Measurements from ENCODE around the gene KANSL3. TPM values are rescaled to one million over a fixed set of nuclear protein-coding genes. Genes with fewer than 3 reads are reported as not detected.

KANSL3 gene
- total and polyA plus RNA-seq, 9 of the 15 experiments (the other 6 are each of a cell fraction or from before 2014, with no cell fraction given), result 11.3 to 43.7 (median 27.9) TPM

DNA sequence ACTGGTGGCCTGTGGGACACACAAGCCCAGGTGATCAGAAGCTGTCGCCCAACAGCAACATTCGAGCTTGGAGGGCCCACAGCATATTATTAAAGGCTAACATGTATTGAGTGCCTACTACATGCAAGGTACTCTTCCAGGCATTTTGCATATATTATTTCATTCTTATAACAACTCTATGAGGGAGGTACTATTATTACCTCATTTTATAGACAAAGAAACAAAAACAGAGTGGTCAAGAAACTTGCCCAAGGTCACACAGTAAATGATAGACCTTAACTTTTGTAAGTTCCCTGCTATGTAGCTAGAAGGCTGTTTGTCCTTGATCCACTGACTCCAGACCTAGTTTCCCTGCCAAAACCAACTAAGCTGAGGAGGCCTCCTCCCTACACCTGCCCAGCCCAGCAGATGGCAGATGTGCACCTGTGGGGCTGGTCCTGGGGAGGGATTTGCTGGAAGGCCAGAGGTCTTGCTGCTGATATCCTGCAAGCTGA is 35.7 kb downstream of the KANSL3 start:
- no peaks in the 10 kb centered on the region for H3K9me3 ChIP-seq (replicated peaks; ENCODE audit: control insufficient read depth, insufficient read depth, low read depth, low read length)
- no peak for FAIRE-seq
- no peak overlapping the region for H2AFZ ChIP-seq (ENCODE audit: low read depth, low read length)
- no peaks in the 10 kb centered on the region for H3K9me1 ChIP-seq (ENCODE audit: control insufficient read depth, insufficient read depth, low read length)
- H4K20me1 ChIP-seq (replicated peaks; ENCODE audit: control insufficient read depth, insufficient read depth, low read length), result 0 out of 2 replicates have a peak, but pooled peaks cover 4% of the 10 kb centered on the region
- H3K27ac ChIP-seq (ENCODE audit: extremely low read depth, low read depth, low read length), result peak overlapping the region; percentile 43; the same call in 1 of the 3 replicates
- CTCF ChIA-PET (ENCODE audit: low intra/inter-chr PET ratio), result interaction anchor here (0.6 kb wide), 1 partner anchor 161 kb away, joined by 3 read pairs; no protein-coding TSS in a partner anchor
- 100% methylated on average over 2 of the region's 2 CpGs for WGBS (ENCODE audit: insufficient coverage, low coverage, missing lambda C conversion rate)
- H3K9ac ChIP-seq (ENCODE audit: insufficient read depth in 1 of 2, low read depth in 2 of 2, low read length in 2 of 2), result peak overlapping the region in 1 of 2 experiments; percentile 63; a peak in 2 of 4 replicates
- H3K36me3 ChIP-seq (ENCODE audit: control insufficient read depth, insufficient read depth, low read length), result peaks cover 92% of the 10 kb centered on the region
- in situ Hi-C loops (cut with MboI), result no loop called here
- POLR2A ChIA-PET, result interaction anchor here (1.0 to 2.7 kb wide), 6 partner anchors 9 to 48 kb away, joined by 3 to 7 read pairs (median 6); partner anchors contain the start of gene KANSL3
- peaks cover 5 to 8% of the 10 kb centered on the region in 2 experiments; a peak in 4 of 5 replicates for H3K4me1 ChIP-seq (replicated peaks in 1 of 2; ENCODE audit: control insufficient read depth in 2 of 2, insufficient read depth in 2 of 2, low read length in 2 of 2)
- H3K4me3 ChIP-seq, result no peak overlapping the region
- no peaks in the 10 kb centered on the region for H3K27me3 ChIP-seq (ENCODE audit: control insufficient read depth in 2 of 2, insufficient read depth in 2 of 2, low read length in 2 of 2)
- DNase-seq (ENCODE audit: extremely low read depth in 1 of 4, low spot score in 3 of 4), result peak in 1 of 4 experiments; percentile 7
- no peaks in the 10 kb centered on the region; the same call in 2 of the 3 replicates for H3K79me2 ChIP-seq (ENCODE audit: control insufficient read depth, insufficient read depth, low read length)
- no TSS peak for BruUV-seq (replicated peaks)
- peak; percentile 48 for ATAC-seq
- intact Hi-C loops (cut with micrococcal nuclease), result no loop called here
- no peak overlapping the region; the same call in 1 of the 2 replicates for H3K4me2 ChIP-seq (ENCODE audit: insufficient read depth, low read length)
- TF ChIP-seq BCOR (IDR thresholded peaks at IDR 0.05) (peak; percentile 81), ZC3H4 (CRISPR knock-in tag; IDR thresholded peaks at IDR 0.05; ENCODE audit: borderline replicate concordance) (no peak), NBN (IDR thresholded peaks at IDR 0.05; ENCODE audit: low read depth) (no peak), RBM25 (IDR thresholded peaks at IDR 0.05; ENCODE audit: low read depth, low read length, severe bottlenecking) (peak; percentile 93), KDM1A (IDR thresholded peaks at IDR 0.05) (peak; percentile 58 to 64), RCOR1 (IDR thresholded peaks at IDR 0.05; ENCODE audit: borderline replicate concordance in 1 of 2, low read depth in 2 of 2, low read length in 2 of 2) (0 out of 4 replicates have a peak, but pooled peaks of 1 of the 2 experiments have one; percentile 6), ADNP (tag; IDR thresholded peaks at IDR 0.05) (peak; percentile 77)
- TF ChIP-seq, protein P1, sequence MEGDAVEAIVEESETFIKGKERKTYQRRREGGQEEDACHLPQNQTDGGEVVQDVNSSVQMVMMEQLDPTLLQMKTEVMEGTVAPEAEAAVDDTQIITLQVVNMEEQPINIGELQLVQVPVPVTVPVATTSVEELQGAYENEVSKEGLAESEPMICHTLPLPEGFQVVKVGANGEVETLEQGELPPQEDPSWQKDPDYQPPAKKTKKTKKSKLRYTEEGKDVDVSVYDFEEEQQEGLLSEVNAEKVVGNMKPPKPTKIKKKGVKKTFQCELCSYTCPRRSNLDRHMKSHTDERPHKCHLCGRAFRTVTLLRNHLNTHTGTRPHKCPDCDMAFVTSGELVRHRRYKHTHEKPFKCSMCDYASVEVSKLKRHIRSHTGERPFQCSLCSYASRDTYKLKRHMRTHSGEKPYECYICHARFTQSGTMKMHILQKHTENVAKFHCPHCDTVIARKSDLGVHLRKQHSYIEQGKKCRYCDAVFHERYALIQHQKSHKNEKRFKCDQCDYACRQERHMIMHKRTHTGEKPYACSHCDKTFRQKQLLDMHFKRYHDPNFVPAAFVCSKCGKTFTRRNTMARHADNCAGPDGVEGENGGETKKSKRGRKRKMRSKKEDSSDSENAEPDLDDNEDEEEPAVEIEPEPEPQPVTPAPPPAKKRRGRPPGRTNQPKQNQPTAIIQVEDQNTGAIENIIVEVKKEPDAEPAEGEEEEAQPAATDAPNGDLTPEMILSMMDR (IDR thresholded peaks at IDR 0.05 in 2 of 3, conservative IDR thresholded peaks at IDR 0.05 in 1 of 3; ENCODE audit: insufficient read depth in 2 of 3, low read depth in 1 of 3, low read length in 3 of 3), result peak; percentile 6 to 16 (median 14); a peak in 1 of 6 replicates
- TF ChIP-seq, protein P2, sequence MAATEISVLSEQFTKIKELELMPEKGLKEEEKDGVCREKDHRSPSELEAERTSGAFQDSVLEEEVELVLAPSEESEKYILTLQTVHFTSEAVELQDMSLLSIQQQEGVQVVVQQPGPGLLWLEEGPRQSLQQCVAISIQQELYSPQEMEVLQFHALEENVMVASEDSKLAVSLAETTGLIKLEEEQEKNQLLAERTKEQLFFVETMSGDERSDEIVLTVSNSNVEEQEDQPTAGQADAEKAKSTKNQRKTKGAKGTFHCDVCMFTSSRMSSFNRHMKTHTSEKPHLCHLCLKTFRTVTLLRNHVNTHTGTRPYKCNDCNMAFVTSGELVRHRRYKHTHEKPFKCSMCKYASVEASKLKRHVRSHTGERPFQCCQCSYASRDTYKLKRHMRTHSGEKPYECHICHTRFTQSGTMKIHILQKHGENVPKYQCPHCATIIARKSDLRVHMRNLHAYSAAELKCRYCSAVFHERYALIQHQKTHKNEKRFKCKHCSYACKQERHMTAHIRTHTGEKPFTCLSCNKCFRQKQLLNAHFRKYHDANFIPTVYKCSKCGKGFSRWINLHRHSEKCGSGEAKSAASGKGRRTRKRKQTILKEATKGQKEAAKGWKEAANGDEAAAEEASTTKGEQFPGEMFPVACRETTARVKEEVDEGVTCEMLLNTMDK (IDR thresholded peaks at IDR 0.05; ENCODE audit: borderline replicate concordance, insufficient read depth, low read depth, low read length, poor library complexity, severe bottlenecking), result peak; percentile 23

Data from K562 (cell line).